ENCODE results near the gene PDGFC.

PDGFC gene

GRCh38 chr4:156746111-156746510, 225.5 kb downstream of the PDGFC start:
- DNase-seq (ENCODE audit: low spot score), result no peak

DNA sequence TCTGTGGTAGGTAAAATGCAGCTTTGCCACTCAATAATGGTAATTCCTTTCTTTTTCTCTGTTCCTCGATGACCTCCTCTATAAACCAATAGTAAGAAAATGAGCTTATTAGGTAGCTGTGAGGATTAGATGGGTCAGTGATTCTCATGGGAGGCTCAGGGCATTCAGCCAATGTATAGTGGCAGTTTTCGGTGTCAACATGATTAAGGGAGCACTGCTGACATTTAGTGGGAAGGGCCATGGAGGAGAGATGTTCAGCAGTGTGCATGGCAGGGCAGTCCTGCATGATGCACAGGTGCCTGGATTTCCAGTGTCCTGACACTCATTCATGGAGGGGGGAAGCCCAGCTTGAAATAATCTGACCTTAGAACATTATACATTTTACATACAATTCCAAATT, 232.8 kb downstream of the PDGFC start:
- DNase-seq (ENCODE audit: low spot score), result no peak

GRCh38 chr4:156734965-156735895, 236.4 kb downstream of the PDGFC start:
- DNase-seq (ENCODE audit: low spot score), result no peak

DNA sequence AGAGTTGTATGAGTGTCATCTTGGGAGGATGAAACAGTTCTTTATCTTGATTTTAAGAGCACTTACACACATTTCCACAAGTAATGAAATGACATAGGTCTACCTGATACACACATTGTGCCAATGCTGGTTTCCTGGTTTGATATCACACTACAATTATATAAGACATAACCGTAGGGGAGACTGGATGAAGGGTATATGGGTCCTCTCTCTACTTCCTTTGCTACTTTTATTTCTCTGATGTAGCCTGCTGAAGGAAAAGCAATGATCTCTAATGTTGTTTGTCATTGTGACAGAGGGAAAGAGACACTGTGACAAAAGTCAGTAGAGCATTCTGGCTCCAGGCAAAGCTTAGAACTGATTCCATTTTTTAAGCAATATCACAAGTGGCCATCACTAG, 238.0 kb downstream of the PDGFC start:
- no peak for DNase-seq (ENCODE audit: low spot score)

- no peak for DNase-seq (ENCODE audit: low spot score)
Observed at GRCh38 chr4:156732634-156733033, 239.0 kb downstream of the PDGFC start.

GRCh38 chr4:156729416-156729815, 242.2 kb downstream of the PDGFC start:
- no peak for DNase-seq (ENCODE audit: low spot score)

- no peak for DNase-seq (ENCODE audit: low spot score)
Observed at GRCh38 chr4:156725257-156725656, 246.3 kb downstream of the PDGFC start.

DNA sequence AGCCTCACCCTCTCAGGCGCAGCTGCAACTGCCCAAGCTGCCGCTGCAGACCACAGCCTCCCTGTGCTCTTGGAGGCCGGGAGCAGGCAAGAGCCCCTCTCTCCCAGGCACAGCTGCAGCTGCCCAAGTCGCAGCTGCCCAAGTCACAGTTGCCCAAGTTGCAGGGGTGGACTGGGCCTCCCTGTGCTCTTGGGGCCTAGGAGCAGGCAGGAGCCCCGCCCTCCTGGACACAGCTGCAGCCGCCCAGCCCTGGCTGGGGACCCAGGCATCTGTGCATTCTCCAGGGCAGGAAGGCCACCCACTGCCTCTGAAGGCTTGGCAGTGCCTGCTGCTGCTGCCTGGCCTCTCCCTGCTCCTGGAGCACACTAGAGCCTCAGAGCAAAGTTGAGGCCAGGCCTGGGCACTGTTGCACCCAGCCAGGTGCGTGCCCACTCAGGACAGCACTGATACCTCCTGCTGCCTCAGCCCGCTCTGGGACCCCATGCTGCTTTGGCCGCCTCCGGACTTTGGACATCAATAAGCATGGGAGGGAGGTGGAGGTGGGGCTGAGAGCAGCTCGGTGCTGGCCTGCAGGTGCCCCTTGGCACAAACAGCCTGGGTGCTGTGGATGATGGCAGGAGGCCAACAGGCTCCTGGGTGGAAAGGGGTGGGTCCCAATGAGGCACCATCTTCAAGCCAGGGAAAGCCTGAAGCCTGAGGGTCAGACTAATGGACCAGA, 247.5 kb downstream of the PDGFC start:
- no peak for DNase-seq (ENCODE audit: low spot score)

DNA sequence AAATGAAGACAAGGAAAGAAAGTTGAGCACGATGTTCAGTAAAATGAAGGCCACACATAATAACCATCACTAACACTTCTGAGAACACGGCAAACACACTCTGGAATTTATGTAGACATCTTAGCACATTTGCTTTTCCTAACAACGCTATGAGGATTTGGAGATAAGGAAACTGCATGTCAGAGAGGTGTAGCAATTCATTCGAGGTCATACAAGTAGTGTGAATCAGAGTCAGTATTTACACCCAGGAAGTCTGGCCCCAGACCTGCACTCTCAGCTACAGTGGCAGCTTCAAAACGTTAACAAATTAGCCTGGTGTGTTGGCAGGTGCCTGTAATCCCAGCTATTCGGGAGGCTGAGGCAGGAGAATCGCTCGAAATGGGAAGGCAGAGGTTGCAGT, 253.4 kb downstream of the PDGFC start:
- no peak for DNase-seq (ENCODE audit: low spot score)

GRCh38 chr4:156711193-156711590, 260.4 kb downstream of the PDGFC start:
- DNase-seq (ENCODE audit: low spot score), result no peak
